Neutrophil (primary cell): ENCODE measurements around the gene CORO1A.
A peak's percentile ranks its signal among the peaks of the same experiment; 100 is the strongest.
"Not testable (repeated sequence)": the region's sequence is repeated elsewhere in the genome, so short reads cannot be mapped to it uniquely, and the experiment has no call there.

Source experiments
- H3K27ac ChIP-seq: fragments of 200-600 bp; sonication (generic); 2 replicates; pipeline ENCODE4 v1.5.1; 2016; ENCODE audit warnings: mild to moderate bottlenecking, moderate library complexity
- H3K27me3 ChIP-seq: fragments of 200-600 bp; sonication (generic); 2 replicates; pipeline ENCODE4 v1.6.0; 2016; ENCODE audit warnings: mild to moderate bottlenecking
- H3K36me3 ChIP-seq: fragments of 200-600 bp; sonication (generic); 2 replicates; pipeline ENCODE4 v1.5.1; 2017
- H3K4me1 ChIP-seq, 2 experiments: fragments of 200-600 bp in 1 of 2; sonication (generic) in 1 of 2; 1 replicate in 1 of 2; 2 replicates in 1 of 2; pipeline versions ENCODE4 v1.5.1 to v1.6.1; 2013 to 2016; ENCODE audit warnings: low read depth in 1 of 2, low read length in 1 of 2, mild to moderate bottlenecking in 1 of 2, moderate library complexity in 1 of 2; ENCODE audit not compliant: control insufficient read depth in 1 of 2, insufficient read depth in 1 of 2
- H3K4me3 ChIP-seq, 2 experiments: fragments of 200-600 bp in 1 of 2; sonication (generic) in 1 of 2; 1 replicate in 1 of 2; 2 replicates in 1 of 2; pipeline ENCODE4 v1.5.1; 2013 to 2016; ENCODE audit warnings: low read depth in 1 of 2, low read length in 1 of 2, mild to moderate bottlenecking in 1 of 2, moderate library complexity in 1 of 2
- H3K9me3 ChIP-seq: fragments of 200-600 bp; sonication (generic); 2 replicates; pipeline ENCODE4 v1.5.1; 2016
- CTCF ChIP-seq: fragments of 200-600 bp; sonication (generic); IDR thresholded peaks from 2 replicates; pipeline ENCODE4 v1.5.1; 2016; ENCODE audit warnings: antibody characterized with exemption

The CORO1A gene

GRCh38 chr16:30157214-30157613 is 26.2 kb upstream of the CORO1A start:
- Histone ChIP-seq H3K36me3 (no peaks in the 10 kb centered on the region), H3K4me3 (no peak overlapping the region), H3K27ac (no peak overlapping the region), H3K4me1 (no peaks in the 10 kb centered on the region), H3K27me3 (no peaks in the 10 kb centered on the region), H3K9me3 (no peaks in the 10 kb centered on the region)
- TF ChIP-seq CTCF: no peak

- TF ChIP-seq CTCF: no peak
- H3K27ac ChIP-seq: no peak overlapping the region
Observed at GRCh38 chr16:30163538-30163937, 19.9 kb upstream of the CORO1A start.

GRCh38 chr16:30166202-30166902 is 17.1 kb upstream of the CORO1A start:
- H3K9me3 ChIP-seq: no peaks in the 10 kb centered on the region
- no peaks in the 10 kb centered on the region for H3K36me3 ChIP-seq
- H3K27ac ChIP-seq: peak overlapping the region; percentile 91
- no peak for TF ChIP-seq CTCF
- peaks cover 46 to 49% of the 10 kb centered on the region in 2 experiments for H3K4me1 ChIP-seq
- H3K4me3 ChIP-seq: peak overlapping the region; percentile 42 to 46
- H3K27me3 ChIP-seq: no peaks in the 10 kb centered on the region

More at GRCh38 chr16:30163538-30163937, 19.9 kb upstream of the CORO1A start:
- H3K9me3 ChIP-seq: no peaks in the 10 kb centered on the region
- no peak overlapping the region for H3K4me3 ChIP-seq
- no peaks in the 10 kb centered on the region for H3K36me3 ChIP-seq
- peaks cover 39 to 42% of the 10 kb centered on the region in 2 experiments for H3K4me1 ChIP-seq
- no peaks in the 10 kb centered on the region for H3K27me3 ChIP-seq

GRCh38 chr16:30168746-30169145 is 14.7 kb upstream of the CORO1A start:
- H3K9me3 ChIP-seq, H3K27me3 ChIP-seq, H3K27ac ChIP-seq, H3K4me3 ChIP-seq, H3K36me3 ChIP-seq: not testable (repeated sequence)
- peaks cover 53 to 59% of the 10 kb centered on the region in 2 experiments for H3K4me1 ChIP-seq

- H3K27ac ChIP-seq, H3K9me3 ChIP-seq, H3K4me3 ChIP-seq, H3K36me3 ChIP-seq, H3K27me3 ChIP-seq: not testable (repeated sequence)
- peaks cover 50 to 55% of the 10 kb centered on the region in 2 experiments for H3K4me1 ChIP-seq
Observed at GRCh38 chr16:30169416-30169815, 14.0 kb upstream of the CORO1A start.

- H3K4me3 ChIP-seq: not testable (repeated sequence)
- H3K4me1 ChIP-seq: peaks cover 45 to 48% of the 10 kb centered on the region in 2 experiments
Observed at GRCh38 chr16:30170145-30170544, 13.3 kb upstream of the CORO1A start.

GRCh38 chr16:30173054-30173453 is 10.3 kb upstream of the CORO1A start:
- H3K9me3 ChIP-seq: no peaks in the 10 kb centered on the region
- TF ChIP-seq CTCF: no peak
- no peak overlapping the region for H3K27ac ChIP-seq
- no peak overlapping the region for H3K4me3 ChIP-seq
- H3K36me3 ChIP-seq: no peaks in the 10 kb centered on the region
- H3K4me1 ChIP-seq: peaks cover 41 to 42% of the 10 kb centered on the region in 2 experiments
- no peaks in the 10 kb centered on the region for H3K27me3 ChIP-seq

More at GRCh38 chr16:30170145-30170544, 13.3 kb upstream of the CORO1A start:
- not testable (repeated sequence) for H3K9me3 ChIP-seq, H3K27ac ChIP-seq, H3K36me3 ChIP-seq, H3K27me3 ChIP-seq

GRCh38 chr16:30176876-30177275 is 6.5 kb upstream of the CORO1A start:
- Histone ChIP-seq H3K27ac (peak overlapping the region; percentile 80), H3K4me1 (peaks cover 28 to 33% of the 10 kb centered on the region in 2 experiments), H3K4me3 (peak overlapping the region; percentile 12 to 35)
- not testable (repeated sequence) for H3K9me3 ChIP-seq, H3K27me3 ChIP-seq, H3K36me3 ChIP-seq
